ENCODE results near the gene PRDM15.

PRDM15 gene

DNA sequence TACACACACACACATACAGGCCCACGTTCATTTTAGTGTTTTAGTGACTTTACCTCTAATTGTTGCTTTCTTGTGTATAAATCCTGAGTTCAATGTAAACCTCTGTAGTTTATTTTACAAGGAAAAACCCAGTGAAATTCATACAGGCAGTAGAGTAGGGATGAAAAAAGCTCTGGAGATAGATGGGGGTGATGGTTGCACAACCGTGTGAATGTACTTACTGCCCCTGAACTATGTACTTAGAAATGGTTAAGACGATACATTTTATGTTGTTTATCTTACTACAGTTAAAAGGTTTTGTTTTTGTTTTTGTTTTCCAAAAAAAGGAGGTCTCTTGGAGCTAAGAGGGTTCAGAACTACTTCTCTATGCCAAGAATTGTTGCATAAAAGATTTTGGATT, 29.7 kb upstream of the PRDM15 start:
- TF ChIP-seq PAX5 (IDR thresholded peaks at IDR 0.05; ENCODE audit: insufficient read depth, low read length, severe bottlenecking) (no peak), POLR2AphosphoS5 (IDR thresholded peaks at IDR 0.05; ENCODE audit: low read depth, low read length) (no peak), TAF1 (IDR thresholded peaks at IDR 0.05; ENCODE audit: low read depth, low read length) (no peak), SPI1 (IDR thresholded peaks at IDR 0.05; ENCODE audit: low read depth, low read length) (no peak), POU2F2 (IDR thresholded peaks at IDR 0.05; ENCODE audit: low read depth, low read length) (no peak), POLR2A (IDR thresholded peaks at IDR 0.05; ENCODE audit: low read depth, low read length) (no peak)
- no peak for DNase-seq (ENCODE audit: insufficient read length, low spot score)
- no peak for FAIRE-seq

DNA sequence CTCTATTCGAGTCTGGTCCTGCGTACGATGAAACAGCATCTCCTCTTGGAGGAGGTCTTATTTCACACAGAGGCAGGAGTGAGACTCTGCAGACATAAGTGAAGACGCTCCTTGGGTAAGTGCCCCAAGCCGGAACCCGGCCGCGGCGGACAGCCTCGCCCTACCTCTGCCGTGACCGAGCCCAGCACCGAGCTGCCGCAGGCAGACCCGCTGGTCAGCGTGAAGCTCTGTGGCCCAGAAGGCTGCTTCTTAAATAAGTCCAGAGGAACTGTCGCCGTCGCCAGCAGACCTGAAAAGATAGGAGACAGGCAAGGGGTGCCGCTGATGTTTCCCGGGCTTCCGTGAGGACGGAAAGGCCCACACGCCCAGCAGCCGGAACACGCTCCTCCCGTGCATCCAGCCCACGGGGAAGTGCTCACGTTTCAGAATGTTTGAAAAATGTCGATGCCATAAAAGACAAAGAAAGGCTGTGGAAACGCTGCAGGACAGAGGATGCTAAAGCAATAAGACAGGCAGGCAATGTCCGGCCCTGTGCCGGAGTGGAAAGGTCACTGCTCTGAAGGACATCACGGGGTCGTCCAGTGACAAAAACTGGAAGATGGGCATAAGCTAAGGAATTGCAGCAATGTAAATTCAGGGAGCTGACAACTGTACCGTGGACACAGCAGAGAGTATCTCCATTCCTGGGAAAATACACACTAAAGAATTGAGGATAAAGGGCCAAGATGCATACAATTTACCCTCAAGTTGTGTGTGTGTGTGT, 28.5 kb upstream of the PRDM15 start:
- FAIRE-seq (no peak), DNase-seq (ENCODE audit: insufficient read length, low spot score) (no peak)
- TF ChIP-seq POLR2A (IDR thresholded peaks at IDR 0.05; ENCODE audit: low read depth, low read length), result no peak
- TF ChIP-seq SPI1 (IDR thresholded peaks at IDR 0.05; ENCODE audit: low read depth, low read length), result no peak
- no peak for TF ChIP-seq POLR2AphosphoS5 (IDR thresholded peaks at IDR 0.05; ENCODE audit: low read depth, low read length)
- no peak for TF ChIP-seq TAF1 (IDR thresholded peaks at IDR 0.05; ENCODE audit: low read depth, low read length)
- no peak for TF ChIP-seq PAX5 (IDR thresholded peaks at IDR 0.05; ENCODE audit: insufficient read depth, low read length, severe bottlenecking)
- no peak for TF ChIP-seq POU2F2 (IDR thresholded peaks at IDR 0.05; ENCODE audit: low read depth, low read length)

DNA sequence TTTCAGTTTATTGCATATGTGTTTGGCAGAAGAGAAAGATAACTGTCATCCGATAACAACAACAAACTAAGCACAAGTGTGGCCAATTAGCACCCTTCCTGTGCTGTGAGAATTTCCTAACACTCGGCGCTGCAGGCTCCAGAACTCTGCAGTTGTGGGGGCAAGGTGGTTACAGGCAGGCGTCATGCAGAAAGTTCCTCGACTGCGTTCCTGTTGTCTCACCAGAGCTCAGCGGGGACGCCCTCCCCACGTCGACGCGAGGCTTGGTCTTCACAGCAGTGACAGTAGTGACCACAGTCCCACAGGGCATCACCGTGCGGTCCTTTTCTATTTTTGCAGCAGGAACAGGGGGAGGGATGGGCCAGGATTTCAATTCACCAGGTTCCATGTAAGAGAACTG, 27.6 kb upstream of the PRDM15 start:
- FAIRE-seq (no peak), DNase-seq (ENCODE audit: insufficient read length, low spot score) (no peak)
- no peak for TF ChIP-seq SPI1 (IDR thresholded peaks at IDR 0.05; ENCODE audit: low read depth, low read length)
- no peak for TF ChIP-seq POU2F2 (IDR thresholded peaks at IDR 0.05; ENCODE audit: low read depth, low read length)
- TF ChIP-seq PAX5 (IDR thresholded peaks at IDR 0.05; ENCODE audit: insufficient read depth, low read length, severe bottlenecking), result no peak
- TF ChIP-seq TAF1 (IDR thresholded peaks at IDR 0.05; ENCODE audit: low read depth, low read length), result no peak
- no peak for TF ChIP-seq POLR2A (IDR thresholded peaks at IDR 0.05; ENCODE audit: low read depth, low read length)
- no peak for TF ChIP-seq POLR2AphosphoS5 (IDR thresholded peaks at IDR 0.05; ENCODE audit: low read depth, low read length)

DNA sequence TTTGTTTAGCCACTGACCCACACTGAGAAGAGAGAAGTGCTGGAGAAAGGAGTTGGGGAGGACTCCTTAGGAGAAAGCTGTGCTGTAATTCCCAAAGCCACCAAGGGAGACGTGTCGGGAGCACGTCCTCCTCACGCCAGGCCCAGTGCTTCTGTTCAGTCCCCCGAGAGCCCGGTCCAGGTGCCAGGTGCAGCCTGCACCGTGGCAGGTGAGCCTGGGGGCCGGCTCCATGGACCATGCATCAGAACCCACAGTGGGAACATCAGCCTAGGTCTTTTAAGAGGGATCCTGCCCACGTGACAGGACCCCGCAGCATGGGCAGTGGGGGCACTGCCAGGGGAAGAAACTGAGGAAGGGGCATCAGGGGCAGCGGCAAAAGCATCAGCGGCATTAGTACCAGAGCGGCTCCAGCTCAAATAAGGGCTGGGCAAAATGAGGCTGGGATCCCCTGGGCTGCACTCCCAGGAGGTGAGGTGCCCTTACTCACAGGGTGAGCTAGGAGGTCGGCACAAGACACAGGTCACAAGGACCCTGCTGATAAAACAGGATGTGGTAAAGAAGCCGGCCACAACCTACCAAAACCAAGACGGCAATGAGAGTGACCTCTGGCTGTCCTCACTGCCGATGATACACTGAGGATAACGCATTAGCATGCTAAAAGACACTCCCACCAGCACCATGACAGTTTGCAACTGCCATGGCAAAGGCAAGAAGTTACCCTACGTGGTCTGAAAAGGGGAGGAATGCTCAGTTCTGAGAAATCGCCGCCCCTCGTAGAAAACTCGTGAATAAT, 24.6 kb upstream of the PRDM15 start:
- TF ChIP-seq POLR2A (IDR thresholded peaks at IDR 0.05; ENCODE audit: low read depth, low read length) (no peak), POU2F2 (IDR thresholded peaks at IDR 0.05; ENCODE audit: low read depth, low read length) (no peak), TAF1 (IDR thresholded peaks at IDR 0.05; ENCODE audit: low read depth, low read length) (no peak), PAX5 (IDR thresholded peaks at IDR 0.05; ENCODE audit: insufficient read depth, low read length, severe bottlenecking) (no peak), POLR2AphosphoS5 (IDR thresholded peaks at IDR 0.05; ENCODE audit: low read depth, low read length) (no peak), SPI1 (IDR thresholded peaks at IDR 0.05; ENCODE audit: low read depth, low read length) (no peak)
- no peak for FAIRE-seq
- DNase-seq (ENCODE audit: insufficient read length, low spot score), result no peak

DNA sequence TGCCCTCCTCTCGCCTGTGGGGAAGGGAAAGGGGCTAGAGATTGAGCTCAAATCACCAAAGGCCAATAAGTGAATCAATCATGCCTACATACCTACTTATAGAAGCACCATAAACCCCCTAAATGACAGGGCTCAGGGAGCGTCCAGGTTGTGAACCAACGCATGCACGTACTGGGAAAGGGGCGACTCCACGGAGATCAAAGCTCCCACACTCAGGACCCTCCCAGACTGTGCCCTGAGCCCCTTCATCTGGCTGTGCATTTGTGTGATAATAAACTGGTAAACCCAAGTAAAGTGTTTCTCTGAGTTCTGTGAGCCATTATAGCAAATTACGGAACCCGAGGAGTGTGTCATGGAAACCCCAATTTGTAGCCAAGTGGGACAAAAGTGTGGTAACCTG, 23.8 kb upstream of the PRDM15 start:
- TF ChIP-seq POLR2A (IDR thresholded peaks at IDR 0.05; ENCODE audit: low read depth, low read length) (no peak), POU2F2 (IDR thresholded peaks at IDR 0.05; ENCODE audit: low read depth, low read length) (no peak), PAX5 (IDR thresholded peaks at IDR 0.05; ENCODE audit: insufficient read depth, low read length, severe bottlenecking) (no peak), POLR2AphosphoS5 (IDR thresholded peaks at IDR 0.05; ENCODE audit: low read depth, low read length) (no peak), TAF1 (IDR thresholded peaks at IDR 0.05; ENCODE audit: low read depth, low read length) (no peak), SPI1 (IDR thresholded peaks at IDR 0.05; ENCODE audit: low read depth, low read length) (no peak)
- no peak for DNase-seq (ENCODE audit: insufficient read length, low spot score)
- no peak for FAIRE-seq

DNA sequence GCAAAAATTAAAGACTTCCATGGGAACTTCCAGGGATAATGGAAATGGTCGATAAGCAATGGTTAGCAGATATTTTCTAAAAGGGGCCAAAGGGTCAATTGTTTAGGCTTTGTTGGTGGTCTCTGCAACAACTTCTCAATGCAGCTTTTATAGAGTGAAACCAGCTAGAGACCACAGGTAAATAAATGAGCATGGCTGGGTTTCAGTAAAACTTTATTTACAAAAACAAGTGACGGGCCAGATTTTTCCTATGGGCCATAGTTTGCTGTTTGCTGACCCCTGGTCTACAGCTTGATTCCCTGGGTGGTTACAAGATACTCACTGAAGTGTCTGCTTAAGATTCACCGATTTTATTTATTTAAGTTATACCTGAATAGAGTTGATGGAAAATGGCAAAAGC, 22.6 kb upstream of the PRDM15 start:
- no peak for TF ChIP-seq TAF1 (IDR thresholded peaks at IDR 0.05; ENCODE audit: low read depth, low read length)
- TF ChIP-seq POU2F2 (IDR thresholded peaks at IDR 0.05; ENCODE audit: low read depth, low read length), result no peak
- TF ChIP-seq POLR2AphosphoS5 (IDR thresholded peaks at IDR 0.05; ENCODE audit: low read depth, low read length), result no peak
- TF ChIP-seq PAX5 (IDR thresholded peaks at IDR 0.05; ENCODE audit: insufficient read depth, low read length, severe bottlenecking), result no peak
- no peak for TF ChIP-seq SPI1 (IDR thresholded peaks at IDR 0.05; ENCODE audit: low read depth, low read length)
- TF ChIP-seq POLR2A (IDR thresholded peaks at IDR 0.05; ENCODE audit: low read depth, low read length), result no peak
- DNase-seq (ENCODE audit: insufficient read length, low spot score), result no peak
- no peak for FAIRE-seq

DNA sequence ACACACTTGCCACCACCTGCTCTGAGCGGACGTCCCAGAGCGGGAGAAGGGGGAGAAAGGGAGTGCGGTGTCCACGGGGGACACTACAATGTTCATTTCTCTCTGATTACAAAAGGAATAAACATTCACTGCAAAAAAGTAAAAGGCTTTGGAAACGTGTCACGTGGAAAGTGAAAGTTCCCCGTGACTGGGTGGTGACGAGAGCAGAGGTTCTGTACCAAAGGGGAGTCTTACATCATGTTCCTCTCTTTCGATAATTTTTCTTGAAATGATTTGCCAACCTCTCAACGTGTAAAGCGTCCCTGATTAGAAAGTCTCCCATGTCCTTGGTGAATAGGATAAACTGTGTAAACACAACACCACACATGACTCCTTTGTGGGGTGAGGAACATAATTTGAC, 22.0 kb upstream of the PRDM15 start:
- TF ChIP-seq PAX5 (IDR thresholded peaks at IDR 0.05; ENCODE audit: insufficient read depth, low read length, severe bottlenecking) (no peak), POLR2A (IDR thresholded peaks at IDR 0.05; ENCODE audit: low read depth, low read length) (no peak), TAF1 (IDR thresholded peaks at IDR 0.05; ENCODE audit: low read depth, low read length) (no peak), SPI1 (IDR thresholded peaks at IDR 0.05; ENCODE audit: low read depth, low read length) (no peak), POU2F2 (IDR thresholded peaks at IDR 0.05; ENCODE audit: low read depth, low read length) (no peak), POLR2AphosphoS5 (IDR thresholded peaks at IDR 0.05; ENCODE audit: low read depth, low read length) (no peak)
- FAIRE-seq (no peak), DNase-seq (ENCODE audit: insufficient read length, low spot score) (no peak)

DNA sequence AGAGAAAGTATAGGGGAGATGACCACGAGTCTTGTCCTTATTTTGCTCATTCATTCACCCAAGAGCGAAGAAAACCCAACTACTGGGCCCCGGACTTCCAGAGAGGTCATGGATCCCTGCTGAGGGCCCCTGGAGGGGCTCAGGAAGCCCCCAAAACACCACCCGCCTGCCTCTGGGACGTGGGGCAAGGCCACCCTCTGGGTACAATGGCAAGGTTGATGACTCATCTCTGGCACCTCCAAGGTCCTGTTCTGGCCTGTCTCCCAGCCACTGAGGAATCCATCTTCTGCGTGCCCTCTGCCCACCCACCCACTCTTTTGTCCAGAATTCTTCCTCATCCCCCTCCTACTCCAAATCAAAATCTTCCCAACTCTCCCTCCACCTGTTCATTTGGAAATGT, 21.3 kb upstream of the PRDM15 start:
- no peak for FAIRE-seq
- no peak for TF ChIP-seq POLR2A (IDR thresholded peaks at IDR 0.05; ENCODE audit: low read depth, low read length)
- DNase-seq (ENCODE audit: insufficient read length, low spot score), result no peak

DNA sequence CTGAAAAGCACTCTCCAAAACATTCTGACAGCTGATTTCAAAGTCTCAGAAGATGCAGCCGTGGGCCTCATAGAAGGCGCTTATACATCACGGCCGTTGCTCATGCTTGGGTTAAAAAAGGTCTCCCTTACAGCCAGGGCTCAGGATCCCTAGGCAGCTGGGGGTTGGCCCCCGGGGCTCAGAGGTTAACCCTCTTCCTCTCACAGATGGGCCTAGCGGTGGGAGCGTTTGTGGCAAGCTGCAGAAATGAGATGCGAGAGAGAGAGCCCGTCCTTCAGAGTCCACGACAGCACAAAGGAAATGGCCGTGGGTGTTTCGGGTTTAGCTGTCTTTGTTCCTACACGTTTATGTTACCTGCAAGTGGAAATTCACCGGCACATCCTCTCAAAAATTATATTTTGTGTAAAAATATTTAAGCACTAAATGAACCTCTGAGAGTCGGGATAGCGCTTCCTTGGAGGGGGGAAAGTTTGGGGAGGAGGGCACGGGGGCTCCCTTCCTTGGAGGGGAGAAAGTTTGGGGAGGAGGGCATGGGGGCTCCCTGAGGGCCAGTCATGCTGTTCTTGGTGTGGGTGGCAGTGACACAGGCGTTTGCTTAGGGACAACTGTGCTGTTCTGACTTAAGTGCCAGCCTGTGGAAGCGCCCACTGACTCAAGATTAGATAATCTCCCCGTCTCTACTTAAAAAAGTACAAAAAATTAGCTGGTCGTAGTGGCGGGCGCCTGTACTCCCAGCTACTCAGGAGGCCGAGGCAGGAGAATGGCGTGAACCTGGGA, 20.5 kb upstream of the PRDM15 start:
- TF ChIP-seq SPI1 (IDR thresholded peaks at IDR 0.05; ENCODE audit: low read depth, low read length) (0 out of 2 replicates have a peak, but pooled peaks have one; percentile 10), PAX5 (IDR thresholded peaks at IDR 0.05; ENCODE audit: insufficient read depth, low read length, severe bottlenecking) (no peak)
- FAIRE-seq (no peak), DNase-seq (ENCODE audit: insufficient read length, low spot score) (no peak)

Measured in GM12891 (cell line).